ENCODE data around the gene ZFP62. TPM values are rescaled to one million over a fixed set of nuclear protein-coding genes. Genes with fewer than 3 reads are reported as not detected.
A peak's percentile ranks its signal among the peaks of the same experiment; 100 is the strongest.

The ZFP62 gene
- total RNA-seq, 1 donor from 2014 or later, result 30.2 TPM

GRCh38 chr5:180799194-180799593, 61.9 kb downstream of the ZFP62 start:
- no peak overlapping the region for H3K4me3 Mint-ChIP-seq (ENCODE audit: unreplicated experiment)
- H3K27me3 Mint-ChIP-seq (ENCODE audit: unreplicated experiment), result peaks cover 1% of the 10 kb centered on the region
- no peak for TF ChIP-seq CTCF (IDR thresholded peaks at IDR 0.05; ENCODE audit: unreplicated experiment)
- DNase-seq (ENCODE audit: low spot score), result peak; percentile 51
- no peaks in the 10 kb centered on the region for H3K9me3 Mint-ChIP-seq (ENCODE audit: unreplicated experiment)
- H3K36me3 Mint-ChIP-seq (ENCODE audit: low read depth, unreplicated experiment), result peaks cover 25% of the 10 kb centered on the region
- H3K4me1 Mint-ChIP-seq (ENCODE audit: unreplicated experiment), result peaks cover 36% of the 10 kb centered on the region
- peak overlapping the region; percentile 26 for H3K27ac Mint-ChIP-seq (ENCODE audit: unreplicated experiment)

GRCh38 chr5:180798193-180798592, 62.9 kb downstream of the ZFP62 start:
- peaks cover 31% of the 10 kb centered on the region for H3K36me3 Mint-ChIP-seq (ENCODE audit: low read depth, unreplicated experiment)
- H3K27ac Mint-ChIP-seq (ENCODE audit: unreplicated experiment), result no peak overlapping the region
- peaks cover 1% of the 10 kb centered on the region for H3K27me3 Mint-ChIP-seq (ENCODE audit: unreplicated experiment)
- H3K4me1 Mint-ChIP-seq (ENCODE audit: unreplicated experiment), result peaks cover 39% of the 10 kb centered on the region
- no peak for DNase-seq (ENCODE audit: low spot score)
- no peaks in the 10 kb centered on the region for H3K9me3 Mint-ChIP-seq (ENCODE audit: unreplicated experiment)
- no peak overlapping the region for H3K4me3 Mint-ChIP-seq (ENCODE audit: unreplicated experiment)
- no peak for TF ChIP-seq CTCF (IDR thresholded peaks at IDR 0.05; ENCODE audit: unreplicated experiment)

Other genes with a start within 250 kb of the ZFP62 start
- gene FLT4, start 211.7 kb downstream of the ZFP62 start, total RNA-seq (ENCODE audit: unreplicated experiment), result 541 TPM
- gene OR2Y1, start 121.2 kb downstream of the ZFP62 start, total RNA-seq (ENCODE audit: unreplicated experiment), result not detected
- 115 TPM for gene MGAT1, start 58.5 kb downstream of the ZFP62 start, total RNA-seq (ENCODE audit: unreplicated experiment)
- 0.59 TPM for gene BTNL8, start 37.9 kb upstream of the ZFP62 start, total RNA-seq (ENCODE audit: unreplicated experiment)
- gene BTNL3, start 127.6 kb upstream of the ZFP62 start, total RNA-seq (ENCODE audit: unreplicated experiment), result 0.36 TPM
- gene BTNL9, start 179.0 kb upstream of the ZFP62 start, total RNA-seq (ENCODE audit: unreplicated experiment), result 24.3 TPM

All from endothelial cell (in vitro differentiated cells).